Tongue (tissue), 2 donors: ENCODE data around the gene HLCS. TPM values are rescaled to one million over a fixed set of nuclear protein-coding genes. Genes with fewer than 3 reads are reported as not detected.
"Not testable (repeated sequence)": the region's sequence is repeated elsewhere in the genome, so short reads cannot be mapped to it uniquely, and the experiment has no call there.

Experiments
- DNase-seq: peaks from one replicate; pipeline ENCODE4 v3.0.0-alpha.2; 2015
- total RNA-seq: library from RNA; depleted of rRNA; stranded (reverse); fragments of >200 nt; gene quantifications from one replicate; pipeline ENCODE4 v1.2.3, GENCODE V29; 2014

The HLCS gene
- total RNA-seq, 1 donor from 2014 or later, result 30.0 TPM

DNA sequence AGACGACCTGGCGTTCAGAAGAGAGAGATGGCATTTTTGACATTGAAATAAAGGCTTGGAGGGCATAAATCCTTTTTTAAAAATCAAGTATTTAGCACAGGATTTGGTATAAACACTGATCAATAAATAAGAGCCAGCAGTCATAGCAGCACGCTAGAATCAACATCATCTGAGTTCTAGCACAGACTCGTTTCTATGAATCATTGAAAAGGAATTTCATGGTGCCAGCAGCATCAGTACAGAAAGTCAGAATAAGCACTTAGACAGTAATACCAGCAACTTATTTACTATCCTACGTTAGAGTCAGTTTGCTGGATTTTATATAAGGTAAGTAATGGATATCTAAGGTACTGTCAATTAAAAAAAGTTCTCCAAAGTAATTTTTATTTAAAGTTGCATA, 119.3 kb downstream of the HLCS start:
- DNase-seq, result peak; percentile 62

DNA sequence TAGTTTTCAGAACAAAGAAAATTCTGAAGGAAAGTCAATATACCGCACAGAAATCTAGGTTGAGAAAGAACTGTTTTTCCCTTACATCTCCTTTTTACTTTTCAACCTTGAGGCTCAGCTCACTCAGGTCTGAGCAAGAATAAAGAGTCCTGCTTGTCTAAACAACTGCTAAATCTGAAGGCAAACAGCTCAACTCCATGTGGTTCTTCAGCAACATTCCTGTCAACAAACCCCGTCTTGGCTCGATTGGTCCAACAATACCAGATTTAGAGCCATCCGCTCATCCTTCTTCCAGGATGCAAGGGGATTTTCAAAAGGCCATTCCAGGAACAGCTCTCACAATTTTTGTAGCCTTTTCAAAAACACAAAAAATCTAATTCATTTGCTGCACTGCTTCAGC, 119.8 kb downstream of the HLCS start:
- DNase-seq, result peak; percentile 55

DNA sequence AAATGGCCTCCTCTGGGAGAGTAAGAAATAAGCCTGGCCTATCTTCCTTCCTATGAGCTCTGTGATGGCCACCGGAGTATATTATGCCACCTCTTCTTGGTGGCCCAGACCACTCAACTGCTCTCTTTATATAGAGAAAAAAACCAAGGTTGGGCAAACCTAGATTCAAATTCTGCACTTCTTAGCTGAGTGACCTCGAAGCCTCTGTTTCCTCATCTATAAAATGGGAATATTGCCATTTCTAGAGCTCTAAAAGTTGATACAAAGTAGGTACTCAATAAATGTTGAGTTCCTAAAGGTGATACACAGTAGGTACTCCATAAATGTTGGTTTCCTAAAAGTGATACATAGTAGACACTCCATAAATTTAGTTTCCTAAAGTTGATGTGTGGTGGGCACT, 120.7 kb downstream of the HLCS start:
- no peak for DNase-seq

DNA sequence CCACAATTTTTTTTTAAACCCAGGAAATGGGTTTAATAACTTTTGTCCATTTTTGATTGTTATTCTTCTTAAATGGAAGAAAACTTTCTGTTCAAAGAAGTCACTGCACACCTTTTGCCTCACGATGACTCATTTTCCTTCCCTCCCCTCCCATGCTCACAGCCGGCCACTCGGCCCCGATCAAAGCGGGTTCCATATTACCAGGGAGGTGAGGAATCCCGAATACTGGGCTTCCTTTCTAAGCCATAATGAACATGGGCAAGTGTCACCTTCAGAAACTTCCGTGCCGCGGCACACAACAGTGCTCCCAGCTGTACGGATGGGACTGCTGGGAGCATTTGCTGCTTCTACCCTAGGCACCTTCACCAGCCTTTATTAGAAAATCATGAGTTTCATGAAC, 121.4 kb downstream of the HLCS start:
- DNase-seq, result no peak

DNA sequence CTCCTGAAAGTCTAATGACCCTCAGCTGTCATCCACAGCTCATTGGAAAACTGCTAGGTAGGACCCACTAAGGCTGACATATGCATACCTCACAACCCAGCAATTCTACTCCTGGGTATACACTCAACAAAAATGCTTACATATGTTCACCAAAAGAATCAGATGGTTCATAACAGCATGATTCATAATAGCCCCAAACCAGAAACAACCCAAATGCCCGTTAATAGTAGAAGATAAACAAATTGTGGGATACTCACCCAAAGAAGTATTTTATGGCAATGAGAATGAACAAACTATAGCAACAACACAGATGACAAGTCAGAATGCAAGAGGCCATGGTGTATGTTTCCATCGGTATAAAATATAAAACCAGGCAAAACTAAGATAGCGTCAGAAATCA, 124.6 kb downstream of the HLCS start:
- DNase-seq, result no peak

DNA sequence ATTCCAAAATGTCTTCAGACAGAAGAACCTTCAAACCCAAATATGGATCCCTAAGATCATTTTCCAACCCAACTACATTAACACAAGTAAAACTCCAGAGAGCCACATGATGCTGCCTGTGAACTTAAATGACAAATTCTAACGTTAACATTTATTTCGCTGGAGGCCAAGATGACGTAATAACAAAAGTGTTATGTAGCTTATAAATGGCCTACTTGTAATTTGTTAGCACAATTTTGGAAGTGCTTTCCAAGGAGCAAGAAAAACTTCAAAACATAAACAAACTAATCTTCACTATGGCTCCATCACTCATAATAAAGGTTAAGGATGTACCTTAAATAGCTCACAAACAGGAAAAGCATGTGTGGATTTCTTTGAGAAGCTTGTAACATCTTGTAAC, 126.7 kb downstream of the HLCS start:
- DNase-seq, result no peak

DNA sequence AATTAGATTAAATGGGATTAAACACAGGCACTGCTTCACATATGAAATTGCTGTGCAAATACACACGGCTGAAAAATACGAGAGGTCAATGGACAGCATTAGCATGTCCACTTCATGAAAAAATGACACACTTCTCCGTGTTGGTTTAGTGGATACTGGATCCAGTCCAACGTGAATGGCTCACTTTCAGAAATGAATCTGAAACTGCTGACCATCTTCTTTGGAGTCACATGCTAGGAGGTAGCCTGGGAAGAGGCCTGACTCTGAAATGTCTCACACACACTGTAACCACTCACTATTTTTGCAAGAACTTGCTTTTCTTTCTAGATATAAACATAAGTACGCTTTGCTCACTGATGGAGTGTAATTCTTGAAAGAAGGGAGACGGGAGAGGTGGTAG, 127.3 kb downstream of the HLCS start:
- DNase-seq, result no peak

DNA sequence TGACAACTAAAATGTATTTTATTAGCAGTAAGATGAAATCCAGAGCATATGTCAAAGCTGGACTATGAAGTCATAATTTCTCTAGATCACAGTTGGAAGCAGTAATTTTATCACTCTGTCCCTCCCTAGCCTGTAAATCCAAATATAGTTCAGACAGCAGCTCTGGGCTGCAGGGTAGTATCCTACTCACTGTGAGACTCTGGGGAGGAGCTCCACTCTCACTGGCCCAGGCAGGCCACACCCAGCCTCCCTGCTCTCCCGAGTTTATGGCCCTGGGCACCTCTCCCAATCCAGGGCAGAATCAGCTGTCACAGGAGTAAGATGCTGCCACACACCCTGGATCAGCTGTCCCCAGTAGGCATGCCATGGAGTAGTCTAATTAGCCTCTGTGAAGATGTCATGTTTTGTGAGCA, 131.1 kb downstream of the HLCS start:
- peak; percentile 90 for DNase-seq

DNA sequence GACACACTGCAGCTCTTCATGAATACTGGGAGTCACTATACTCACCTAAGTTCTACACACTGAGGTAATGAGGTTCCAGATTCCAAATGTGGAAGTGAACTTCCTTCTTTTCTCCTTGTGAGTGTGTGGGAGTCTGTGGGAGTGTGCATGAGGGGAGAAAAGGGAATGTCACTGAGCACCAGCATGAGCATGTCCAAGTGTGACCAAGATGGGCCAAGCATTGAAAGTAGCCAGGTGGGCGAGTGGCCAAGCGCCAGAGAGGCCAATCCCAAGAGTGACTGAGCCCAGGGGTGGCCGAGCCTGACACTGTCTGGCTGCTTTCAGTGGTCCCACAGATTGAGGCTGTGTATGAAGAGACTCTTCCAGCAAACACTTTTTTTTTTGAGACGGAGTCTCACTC, 132.3 kb downstream of the HLCS start:
- no peak for DNase-seq

DNA sequence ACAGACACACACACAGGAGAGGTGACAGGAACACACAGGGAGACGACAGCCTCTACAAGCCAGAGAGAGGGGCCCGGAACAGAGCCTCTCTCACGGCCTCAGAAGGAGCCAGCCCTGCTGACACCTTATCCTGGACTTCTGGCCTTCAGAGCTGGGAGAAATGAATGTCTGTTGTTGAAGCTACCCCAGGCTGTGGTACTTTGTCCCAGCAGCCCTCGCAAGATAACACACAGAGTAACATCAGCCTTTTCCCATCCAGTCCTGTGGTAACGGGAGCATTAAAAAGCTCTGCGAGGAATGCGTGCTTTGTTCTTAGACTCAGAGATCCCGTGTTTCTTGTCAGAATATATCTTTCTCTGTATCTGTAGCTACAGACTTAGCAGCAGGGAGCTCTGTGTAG, 136.4 kb downstream of the HLCS start:
- DNase-seq, result no peak

DNA sequence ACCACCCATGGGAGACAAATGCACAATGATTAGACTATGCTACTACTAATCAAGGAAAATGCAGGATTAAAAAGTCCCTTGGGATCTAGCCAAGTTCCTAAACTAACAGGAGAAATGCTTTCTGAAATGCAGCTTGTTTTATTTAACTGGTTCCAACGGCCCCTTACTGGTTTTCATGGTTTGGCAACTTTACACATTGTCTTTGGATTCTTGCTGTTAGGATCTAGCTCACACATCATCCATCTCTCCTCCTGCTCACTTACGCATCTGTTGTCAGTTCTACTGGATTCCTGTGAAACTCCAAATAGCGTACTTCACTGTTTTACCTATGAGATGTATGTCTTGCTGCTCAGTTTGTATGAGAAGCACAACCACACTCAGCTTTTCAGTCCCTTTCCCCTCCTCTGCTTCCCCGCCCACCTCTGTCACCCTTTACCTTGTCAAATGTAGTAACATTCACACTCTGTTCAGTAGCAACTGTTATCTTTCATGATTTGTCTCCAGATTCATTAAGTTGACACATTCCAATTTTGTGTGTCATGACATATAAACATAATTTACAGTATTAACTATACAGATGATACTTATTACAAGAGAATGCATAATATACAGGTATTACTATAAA, 137.5 kb downstream of the HLCS start:
- DNase-seq, result no peak

DNA sequence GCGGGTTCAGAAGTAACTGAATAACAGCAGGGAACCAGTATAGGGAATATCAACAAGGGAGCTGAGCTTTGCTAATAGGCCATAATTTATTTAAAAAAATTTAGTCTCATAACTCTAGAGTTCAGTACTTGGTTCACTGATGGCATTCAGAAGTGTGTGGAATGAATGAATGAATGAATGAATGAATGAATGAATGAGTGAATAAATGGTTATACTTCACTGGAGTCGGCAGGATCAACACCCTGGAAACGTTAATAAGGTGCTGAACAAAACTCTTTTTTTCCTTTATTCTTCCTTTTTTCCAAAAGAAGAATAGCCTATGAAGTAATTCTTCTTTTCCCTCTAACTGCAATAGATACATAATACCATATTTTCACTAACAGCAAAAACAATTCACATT, 138.3 kb downstream of the HLCS start:
- no peak for DNase-seq

DNA sequence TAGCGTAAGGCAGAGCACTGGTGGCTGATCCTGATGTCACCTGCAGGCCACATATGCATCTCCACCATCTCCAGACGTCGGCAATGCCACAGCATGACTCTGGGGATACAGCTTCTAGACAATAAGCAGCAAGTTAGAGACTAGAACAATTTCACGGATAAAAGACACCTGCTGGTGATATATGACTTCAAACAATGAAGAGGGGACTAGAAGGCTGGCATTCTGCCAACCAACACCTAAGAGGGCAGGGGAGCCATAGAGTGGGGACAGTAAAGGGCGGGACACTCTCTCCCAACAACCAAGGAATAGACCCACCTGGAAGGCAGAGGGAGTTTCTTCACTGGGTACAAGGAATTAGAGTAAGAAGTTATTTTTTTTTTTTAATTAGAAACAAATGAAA, 140.8 kb downstream of the HLCS start:
- DNase-seq, result no peak

DNA sequence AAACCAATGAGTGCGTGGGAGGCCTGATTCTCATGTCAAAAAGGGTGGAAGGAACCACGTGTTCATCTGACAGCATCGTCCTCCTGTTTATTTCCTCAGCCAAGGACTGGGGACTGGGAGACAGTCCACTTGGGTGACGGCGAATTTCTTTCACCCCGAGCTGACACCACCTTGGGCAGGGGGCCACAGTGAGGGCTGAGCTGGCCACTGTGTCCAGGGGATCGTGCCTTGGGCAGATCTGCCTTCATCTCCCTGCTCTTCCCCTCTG, 145.5 kb downstream of the HLCS start:
- no peak for DNase-seq

DNA sequence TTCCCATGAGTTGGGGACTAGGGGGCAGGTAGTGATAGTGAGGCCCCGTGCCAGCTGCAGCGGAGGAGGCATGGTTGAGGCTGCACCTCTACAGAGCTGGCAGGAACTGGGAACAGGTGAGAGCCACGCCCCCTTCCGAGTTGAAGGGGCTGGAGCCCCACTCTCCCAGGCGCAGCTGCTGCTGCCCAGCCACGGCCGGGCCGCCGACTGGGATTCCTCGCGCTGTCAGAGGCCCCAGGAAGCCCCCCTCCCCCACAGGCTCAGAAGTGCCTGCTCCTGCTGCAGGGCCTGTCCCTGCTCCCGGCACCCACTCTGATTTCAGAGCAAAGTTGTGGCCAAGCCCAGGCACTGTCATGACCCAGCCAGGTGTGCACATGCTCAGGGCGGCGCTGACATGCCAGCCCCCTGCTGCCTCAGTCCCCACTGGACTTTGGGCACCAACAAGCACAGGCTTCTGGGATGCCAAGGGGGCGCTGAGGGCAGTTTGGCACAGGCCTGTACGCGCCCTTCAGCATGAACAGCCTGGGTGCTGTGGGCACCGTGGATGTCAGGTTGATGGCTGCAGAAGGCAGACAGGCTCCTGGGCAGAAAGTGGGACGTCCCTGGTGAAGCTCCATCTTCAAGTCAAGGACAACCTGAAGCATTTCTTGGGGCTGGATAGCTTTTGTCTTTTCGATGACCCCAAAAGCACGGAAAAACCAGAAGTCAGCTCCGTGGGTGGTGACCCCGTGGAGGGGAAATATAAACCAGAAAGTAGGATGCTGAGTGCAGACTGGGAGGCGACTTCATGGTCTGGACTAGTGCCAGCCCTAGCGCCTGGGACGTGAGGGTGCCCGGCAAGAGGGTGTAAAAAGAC, 146.1 kb downstream of the HLCS start:
- DNase-seq, result peak; percentile 72

DNA sequence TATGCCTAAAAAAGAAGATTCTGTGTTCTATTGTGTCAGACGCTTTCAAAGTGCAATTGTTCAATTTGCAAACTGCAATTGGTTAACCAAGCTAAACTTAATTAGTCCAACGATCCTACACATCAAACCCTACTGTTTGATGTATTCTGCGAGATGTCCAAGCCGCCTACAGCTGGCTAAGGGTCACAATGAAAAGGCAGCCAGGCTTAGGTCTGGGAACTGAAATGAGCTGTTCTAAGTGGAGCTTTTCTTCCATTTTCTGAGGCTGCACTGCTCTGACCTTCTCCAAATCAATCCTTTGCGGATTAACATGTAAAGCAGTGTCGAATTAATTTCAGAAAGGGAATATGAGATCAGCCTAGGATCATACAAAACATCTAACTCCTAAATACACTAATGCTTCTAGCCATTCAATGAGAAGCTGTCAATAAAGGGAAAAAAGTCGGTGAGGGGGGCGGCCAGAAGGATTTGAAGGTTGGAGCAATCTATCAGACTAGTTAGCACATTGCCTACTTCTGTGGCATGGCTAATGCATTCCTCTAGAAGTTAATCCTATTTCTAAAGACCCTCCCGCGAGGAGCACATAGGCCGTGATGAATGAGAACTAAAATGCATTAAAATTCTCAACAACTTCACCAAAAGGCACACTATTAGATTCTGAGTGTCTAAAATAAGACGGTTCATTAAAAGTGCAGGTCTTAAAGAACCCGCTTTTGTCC, 148.6 kb downstream of the HLCS start:
- no peak for DNase-seq

DNA sequence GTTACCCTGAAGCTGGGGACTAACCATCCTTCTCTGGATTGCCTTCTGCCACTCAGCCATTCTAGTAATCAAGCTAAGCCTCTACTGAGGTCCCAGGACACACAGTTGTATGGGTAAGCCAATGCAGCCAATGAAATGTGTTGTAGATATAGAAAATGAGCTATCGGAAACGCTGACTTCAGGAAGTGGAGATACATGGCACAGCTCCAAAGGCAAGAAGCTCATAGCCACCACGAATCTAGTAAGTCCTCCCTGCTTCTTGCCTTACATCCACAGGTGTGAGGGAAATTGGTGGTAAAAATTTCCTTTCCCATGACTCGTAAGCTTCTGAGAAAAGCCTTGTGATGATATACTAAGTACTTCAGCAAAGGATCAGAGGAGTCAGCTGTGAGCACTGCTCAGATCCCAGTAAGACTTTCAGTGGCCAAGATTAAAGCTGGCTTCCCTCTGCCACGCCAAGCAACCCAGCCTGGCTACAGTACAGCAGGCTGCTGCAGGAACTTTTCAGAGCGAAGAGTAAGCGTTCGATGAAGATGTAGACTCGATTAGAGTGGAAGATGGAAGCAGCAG, 149.8 kb downstream of the HLCS start:
- DNase-seq, result peak; percentile 62

DNA sequence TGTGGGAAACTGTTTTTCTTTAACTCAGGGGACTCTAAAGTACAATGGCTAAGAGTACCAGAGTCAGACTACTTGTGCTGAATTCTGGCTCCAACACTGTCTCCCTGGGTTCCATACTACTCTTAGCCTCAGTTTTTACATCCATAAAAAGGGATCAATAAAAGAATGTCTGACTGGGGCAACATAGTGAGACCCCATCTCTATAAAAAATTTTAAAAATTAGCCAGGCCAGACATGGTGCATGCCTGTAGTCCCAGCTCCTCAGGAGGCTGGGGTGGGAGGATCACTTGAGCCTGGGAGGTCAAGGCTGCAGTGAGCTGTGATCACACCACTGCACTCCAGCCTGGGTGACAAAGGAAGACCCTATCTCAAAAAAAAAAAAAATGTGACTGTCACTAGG, 150.4 kb downstream of the HLCS start:
- DNase-seq, result not testable (repeated sequence)

DNA sequence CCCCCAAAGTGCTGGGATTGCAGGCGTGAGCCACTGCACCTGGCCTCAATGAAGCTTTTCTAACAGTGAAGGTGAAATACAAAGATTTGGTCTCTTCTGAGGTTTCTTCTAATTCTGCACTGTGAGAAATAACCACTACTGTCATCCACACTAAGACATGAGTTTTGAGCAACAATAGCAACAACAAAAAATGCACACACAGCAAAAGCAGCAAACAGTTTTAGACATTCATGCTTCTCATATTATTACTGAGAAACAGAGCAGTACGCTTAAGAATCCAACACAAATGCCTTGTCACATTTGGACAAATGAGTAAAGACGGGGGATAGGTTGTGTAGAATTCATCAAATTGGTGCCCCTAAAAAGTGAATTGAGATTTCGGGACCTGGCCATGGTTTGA, 151.2 kb downstream of the HLCS start:
- no peak for DNase-seq

DNA sequence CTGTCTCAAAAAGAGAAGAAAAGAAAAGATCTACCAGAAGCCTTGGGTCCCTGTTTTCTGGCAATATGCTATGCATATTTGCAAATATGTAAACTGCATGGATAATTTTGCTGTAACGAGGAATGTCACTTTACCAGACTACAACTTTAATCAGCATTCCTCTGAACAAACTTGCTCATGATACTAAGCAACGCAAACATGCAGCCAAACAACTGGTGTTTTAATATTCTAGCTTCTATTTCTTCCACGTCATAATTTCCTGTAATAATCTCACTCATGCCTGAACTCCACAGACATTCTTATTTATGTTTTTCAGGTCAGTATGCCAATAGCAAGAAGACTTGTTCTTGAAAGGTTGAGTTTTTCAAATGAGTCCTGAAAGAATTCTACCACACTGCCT, 153.4 kb downstream of the HLCS start:
- no peak for DNase-seq

DNA sequence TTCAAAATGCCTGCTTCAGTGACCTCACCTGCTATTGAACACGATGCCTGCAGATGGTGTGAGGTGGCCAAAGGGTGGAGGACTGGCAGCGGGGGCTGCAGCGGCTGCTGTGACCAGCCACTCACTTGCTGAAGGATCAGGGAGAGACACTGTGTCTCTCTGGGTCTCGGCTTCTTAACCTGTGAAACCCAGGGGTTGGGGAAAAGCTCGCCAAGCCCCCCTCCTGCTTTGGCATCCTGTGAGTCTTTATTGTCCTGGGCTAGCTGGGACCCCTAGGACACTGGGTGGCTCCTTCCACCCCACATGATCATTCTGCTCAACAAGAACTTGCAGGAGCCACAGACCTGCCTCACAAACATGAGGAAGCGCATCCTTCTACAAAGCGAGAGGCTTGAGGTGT, 154.7 kb downstream of the HLCS start:
- DNase-seq, result no peak

DNA sequence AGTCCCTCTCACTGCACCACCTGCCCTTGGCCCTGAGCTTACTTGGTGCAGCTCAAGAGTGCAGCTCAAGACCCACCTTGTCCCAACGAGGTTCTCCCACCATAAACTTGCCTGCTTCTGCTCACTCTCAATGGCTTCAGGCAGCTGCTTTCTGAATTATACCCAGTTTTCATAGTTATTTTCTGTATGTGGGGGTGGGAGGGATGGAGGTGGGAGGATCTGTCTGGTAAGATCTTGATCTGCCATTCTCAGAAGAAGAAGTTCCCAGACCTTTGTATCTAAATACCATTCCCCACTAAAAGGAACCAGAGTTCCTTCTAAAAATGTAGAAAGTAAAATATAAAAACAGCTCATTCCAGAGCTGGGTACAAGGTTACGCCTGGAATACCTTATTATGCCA, 156.0 kb downstream of the HLCS start:
- no peak for DNase-seq

DNA sequence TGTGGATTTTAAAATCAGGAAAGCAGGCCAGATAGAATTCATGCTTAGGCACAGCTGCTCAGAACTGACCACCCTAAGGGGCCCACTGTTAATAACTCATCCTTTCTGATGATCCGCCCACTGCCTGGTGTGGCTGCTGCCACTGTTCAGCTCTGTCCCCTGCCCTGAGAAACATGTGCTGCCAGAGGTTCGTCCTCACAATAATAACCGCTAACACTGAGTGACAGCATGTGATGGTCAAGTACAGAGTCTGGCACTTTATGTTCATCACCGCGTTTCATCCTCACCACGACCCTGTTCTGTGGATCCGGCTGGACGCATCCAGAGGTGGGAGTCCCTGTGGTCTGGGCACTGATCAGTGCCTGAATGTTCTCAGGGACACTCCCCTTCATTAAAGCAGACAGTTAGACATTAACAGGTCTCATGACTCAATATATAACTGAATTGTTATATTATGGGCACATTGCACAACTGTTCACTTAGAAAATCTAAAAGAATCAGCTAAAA, 159.0 kb downstream of the HLCS start:
- no peak for DNase-seq
